GM23338 (cell line): Measurements from ENCODE around the gene MEF2A. TPM values are rescaled to one million over a fixed set of nuclear protein-coding genes. Genes with fewer than 3 reads are reported as not detected.

Experiments
- ATAC-seq: fragments of 200-7000 bp; cut with Tn5 transposase; 3 replicates; pipeline ENCODE4 v1.9.1; 2020
- DNase-seq: peaks from one replicate; pipeline ENCODE4 v3.0.0-alpha.2; 2015; ENCODE audit warnings: low spot score
- H2AFZ ChIP-seq: fragments of 200-600 bp; sonication (generic); 2 replicates; pipeline ENCODE4 v1.8.0; 2016; ENCODE audit warnings: antibody characterized with exemption, mild to moderate bottlenecking, moderate library complexity
- H3F3A ChIP-seq: fragments of 200-600 bp; sonication (generic); replicated peaks from 2 replicates; pipeline ENCODE4 v1.8.0; 2017; ENCODE audit warnings: antibody characterized with exemption, mixed run types, low read depth
- H3K27ac ChIP-seq: fragments of 200-600 bp; sonication (generic); 2 replicates; pipeline ENCODE4 v1.6.1; 2016; ENCODE audit warnings: low read depth
- H3K27me3 ChIP-seq: fragments of 200-600 bp; sonication (generic); 2 replicates; pipeline ENCODE4 v1.8.0; 2016; ENCODE audit warnings: mild to moderate bottlenecking, mixed run types, moderate library complexity; ENCODE audit not compliant: insufficient read depth
- H3K36me3 ChIP-seq: fragments of 200-600 bp; sonication (generic); 2 replicates; pipeline ENCODE4 v1.8.0; 2016; ENCODE audit warnings: mild to moderate bottlenecking; ENCODE audit not compliant: insufficient read depth
- H3K4me1 ChIP-seq: fragments of 200-600 bp; sonication (generic); 2 replicates; pipeline ENCODE4 v1.8.0; 2016; ENCODE audit warnings: mild to moderate bottlenecking, moderate library complexity; ENCODE audit not compliant: insufficient read depth
- H3K4me2 ChIP-seq: fragments of 200-600 bp; sonication (generic); 2 replicates; pipeline ENCODE4 v1.7.1; 2017; ENCODE audit warnings: mixed run types
- H3K4me3 ChIP-seq: fragments of 200-600 bp; sonication (generic); 2 replicates; pipeline ENCODE4 v1.6.1; 2016; ENCODE audit warnings: mixed run types
- H3K79me2 ChIP-seq: fragments of 200-600 bp; sonication (generic); replicated peaks from 2 replicates; pipeline ENCODE4 v1.8.0; 2017; ENCODE audit warnings: mild to moderate bottlenecking; ENCODE audit not compliant: insufficient read depth
- H3K9me2 ChIP-seq: fragments of 200-600 bp; sonication (generic); 2 replicates; pipeline ENCODE4 v1.8.0; 2017; ENCODE audit not compliant: insufficient read depth
- H4K20me1 ChIP-seq: fragments of 200-600 bp; sonication (generic); replicated peaks from 2 replicates; pipeline ENCODE4 v1.8.0; 2017; ENCODE audit warnings: mild to moderate bottlenecking; ENCODE audit not compliant: insufficient read depth
- H3K27ac Mint-ChIP-seq: 2 replicates; pipeline ENCODE4 v1.8.0; 2020; ENCODE audit warnings: inconsistent platforms, mild to moderate bottlenecking, moderate library complexity, mixed read lengths
- H3K27me3 Mint-ChIP-seq: 3 replicates; pipeline ENCODE4 v1.8.0; 2022; ENCODE audit warnings: low read depth, mild to moderate bottlenecking, moderate library complexity, mixed read lengths, inconsistent platforms; ENCODE audit not compliant: insufficient read depth, poor library complexity
- H3K36me3 Mint-ChIP-seq: 3 replicates; pipeline ENCODE4 v1.8.0; 2021; ENCODE audit warnings: low read depth, mild to moderate bottlenecking, inconsistent platforms, moderate library complexity, mixed read lengths
- H3K4me1 Mint-ChIP-seq: 3 replicates; pipeline ENCODE4 v1.8.0; 2020; ENCODE audit warnings: mild to moderate bottlenecking, inconsistent platforms, mixed read lengths
- H3K4me3 Mint-ChIP-seq: 3 replicates; pipeline ENCODE4 v1.8.0; 2021; ENCODE audit warnings: moderate library complexity, mild to moderate bottlenecking, inconsistent platforms, mixed read lengths
- H3K9me3 Mint-ChIP-seq: 3 replicates; pipeline ENCODE4 v1.8.0; 2020; ENCODE audit warnings: moderate library complexity, mild to moderate bottlenecking, inconsistent platforms, mixed read lengths
- CREB1 ChIP-seq: fragments of 250-450 bp; sonication (Bioruptor Pico); IDR thresholded peaks from 2 replicates; pipeline ENCODE4 v1.5.0; 2020; ENCODE audit warnings: low read depth, mild to moderate bottlenecking, moderate library complexity
- CTCF ChIP-seq, 2 experiments: fragments of 200-600 bp in 1 of 2; sonication (generic) in 1 of 2; conservative IDR thresholded peaks; 2 replicates each; pipeline versions ENCODE4 v1.5.1 to v1.6.1; 2016 to 2017; ENCODE audit warnings: antibody characterized with exemption in 2 of 2, low read depth in 2 of 2, mild to moderate bottlenecking in 2 of 2, moderate library complexity in 1 of 2
- ETS1 ChIP-seq: IDR thresholded peaks from 2 replicates; pipeline ENCODE4 v1.6.1; 2016; ENCODE audit warnings: antibody characterized with exemption
- EZH2 ChIP-seq: fragments of 200-600 bp; sonication (generic); IDR thresholded peaks from one replicate; pipeline ENCODE4 v1.8.0; 2017; ENCODE audit warnings: antibody characterized with exemption, mild to moderate bottlenecking, low read depth; ENCODE audit not compliant: unreplicated experiment
- EZH2phosphoT487 ChIP-seq: fragments of 200-600 bp; sonication (generic); IDR thresholded peaks from one replicate; pipeline ENCODE4 v1.8.1; 2018; ENCODE audit warnings: antibody characterized with exemption; ENCODE audit not compliant: unreplicated experiment
- JUNB ChIP-seq: IDR thresholded peaks from one replicate; pipeline ENCODE4 v1.6.1; 2016; ENCODE audit warnings: antibody characterized with exemption; ENCODE audit not compliant: unreplicated experiment
- NANOG ChIP-seq: IDR thresholded peaks from 2 replicates; pipeline ENCODE4 v1.6.1; 2016; ENCODE audit warnings: antibody characterized with exemption, borderline replicate concordance
- POLR2AphosphoS5 ChIP-seq: IDR thresholded peaks from 2 replicates; pipeline ENCODE4 v1.6.1; 2016; ENCODE audit warnings: antibody characterized with exemption, low read depth
- REST ChIP-seq: IDR thresholded peaks from one replicate; pipeline ENCODE4 v1.6.1; 2018; ENCODE audit warnings: antibody characterized with exemption; ENCODE audit not compliant: unreplicated experiment
- STAT1 ChIP-seq: IDR thresholded peaks from one replicate; pipeline ENCODE4 v1.6.1; 2016; ENCODE audit warnings: antibody characterized with exemption; ENCODE audit not compliant: unreplicated experiment
- ZNF114 ChIP-seq: fragments of 250-450 bp; sonication (Bioruptor Pico); IDR thresholded peaks from 2 replicates; pipeline ENCODE4 v1.5.0; 2020; ENCODE audit warnings: mild to moderate bottlenecking, moderate library complexity
- ZNF331 ChIP-seq: fragments of 250-450 bp; sonication (Bioruptor Pico); IDR thresholded peaks from 2 replicates; pipeline ENCODE4 v1.5.0; 2020; ENCODE audit warnings: low read depth, mild to moderate bottlenecking, moderate library complexity
- ZNF462 ChIP-seq: fragments of 250-450 bp; sonication (Bioruptor Pico); IDR thresholded peaks from 2 replicates; pipeline ENCODE4 v1.5.0; 2020; ENCODE audit warnings: mild to moderate bottlenecking, moderate library complexity
- polyA plus RNA-seq: library from polyadenylated mRNA; unstranded; fragments of >200 nt; fragmentation: Nextera tagmentation; extraction: Ambion mirVana; gene quantifications from 2 replicates; pipeline ENCODE4 v1.2.1, GENCODE V29; 2016
- total RNA-seq: library from RNA; depleted of rRNA; stranded (reverse); fragments of >200 nt; shearing (Covaris generic); gene quantifications from 2 replicates; pipeline ENCODE4 v1.2.3, GENCODE V29; 2014

The MEF2A gene
- total and polyA plus RNA-seq, 2 experiments from 2014 or later = 20.3 to 42.3 TPM

DNA sequence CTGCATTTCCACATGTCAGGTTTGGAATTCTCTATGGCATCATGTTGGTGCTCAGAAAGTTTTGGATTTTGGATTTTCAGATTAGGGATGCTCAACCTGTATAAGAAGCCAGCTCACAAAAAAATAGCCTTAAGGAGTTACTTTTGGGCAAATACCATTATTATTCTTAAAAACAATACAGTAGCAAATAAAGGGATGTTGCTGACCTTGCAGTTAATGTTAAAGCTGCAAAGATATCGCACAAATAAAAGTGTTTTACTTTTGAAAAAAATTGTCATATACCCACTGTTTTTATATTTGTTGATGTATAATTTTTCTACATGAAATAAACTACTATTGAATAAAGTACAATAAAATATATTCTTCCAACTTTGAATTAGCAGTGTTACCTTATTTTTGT lies 107.3 kb downstream of the MEF2A start:
- no peak for ATAC-seq
- Mint-ChIP-seq H3K36me3 (peaks cover 19% of the 10 kb centered on the region), H3K4me1 (no peaks in the 10 kb centered on the region), H3K27me3 (peaks cover 2% of the 10 kb centered on the region), H3K4me3 (no peak overlapping the region), H3K27ac (no peak overlapping the region), H3K9me3 (no peaks in the 10 kb centered on the region)
- Histone ChIP-seq H3K36me3 (peaks cover 9% of the 10 kb centered on the region; the same call in 1 of the 2 replicates), H3K79me2 (0 out of 2 replicates have a peak, but pooled peaks cover 2% of the 10 kb centered on the region), H3K9me2 (no peaks in the 10 kb centered on the region), H2AFZ (no peak overlapping the region), H4K20me1 (no peaks in the 10 kb centered on the region), H3K4me2 (no peak overlapping the region), H3K4me3 (no peak overlapping the region), H3K27ac (no peak overlapping the region), H3K4me1 (no peaks in the 10 kb centered on the region), H3F3A (no peaks in the 10 kb centered on the region), H3K27me3 (no peaks in the 10 kb centered on the region)
- no peak for TF ChIP-seq EZH2phosphoT487
- TF ChIP-seq POLR2AphosphoS5 = no peak
- no peak for TF ChIP-seq EZH2
- TF ChIP-seq CREB1 (CRISPR knock-in tag) = no peak
- no peak for TF ChIP-seq ZNF114 (CRISPR knock-in tag)
- no peak for TF ChIP-seq STAT1
- TF ChIP-seq ETS1 = no peak
- no peak for TF ChIP-seq ZNF462 (CRISPR knock-in tag)
- TF ChIP-seq JUNB = no peak
- TF ChIP-seq ZNF331 (CRISPR knock-in tag) = no peak
- no peak for TF ChIP-seq REST
- no peak for TF ChIP-seq CTCF (conservative IDR thresholded peaks at IDR 0.05; ENCODE audit: low read depth in 2 of 2)
- no peak for TF ChIP-seq NANOG
- no peak for DNase-seq
